Naive B cell (primary cell): ENCODE data around the gene NAALADL2. TPM values are rescaled to one million over a fixed set of nuclear protein-coding genes. Genes with fewer than 3 reads are reported as not detected.
A peak's percentile ranks its signal among the peaks of the same experiment; 100 is the strongest.
"Not testable (repeated sequence)": the region's sequence is repeated elsewhere in the genome, so short reads cannot be mapped to it uniquely, and the experiment has no call there.

Source experiments
- ATAC-seq, 2 donors: fragments of 150-1000 bp; cut with Tn5 transposase; 2 replicates each; pipeline ENCODE4 v1.10.0; 2021; ENCODE audit warnings: low read depth in 2 of 2, mild to moderate bottlenecking in 2 of 2, moderate library complexity in 2 of 2
- DNase-seq: peaks from one replicate; pipeline ENCODE4 v3.0.0; 2022
- H3K27ac Mint-ChIP-seq, 6 donors: one replicate each; pipeline ENCODE4 v1.8.0; 2020 to 2022; ENCODE audit warnings: mild to moderate bottlenecking in 6 of 6, mixed read lengths in 6 of 6, moderate library complexity in 5 of 6, inconsistent platforms in 2 of 6
- H3K27me3 Mint-ChIP-seq, 3 donors: one replicate each; pipeline ENCODE4 v1.8.0; 2021 to 2022; ENCODE audit warnings: mixed read lengths in 3 of 3, mild to moderate bottlenecking in 1 of 3
- H3K36me3 Mint-ChIP-seq, 2 donors: one replicate each; pipeline ENCODE4 v1.8.0; 2020 to 2022; ENCODE audit warnings: mixed read lengths in 2 of 2, inconsistent platforms in 1 of 2, mild to moderate bottlenecking in 1 of 2
- H3K4me1 Mint-ChIP-seq, 3 donors: one replicate each; pipeline ENCODE4 v1.8.0; 2020 to 2022; ENCODE audit warnings: mixed read lengths in 3 of 3, inconsistent platforms in 1 of 3, mild to moderate bottlenecking in 1 of 3, moderate library complexity in 1 of 3
- H3K4me3 Mint-ChIP-seq, 8 donors: one replicate each; pipeline ENCODE4 v1.8.0; 2020 to 2022; ENCODE audit warnings: mild to moderate bottlenecking in 8 of 8, mixed read lengths in 8 of 8, moderate library complexity in 8 of 8, inconsistent platforms in 2 of 8
- H3K9me3 Mint-ChIP-seq, 7 donors: one replicate each; pipeline ENCODE4 v1.8.0; 2020 to 2022; ENCODE audit warnings: mixed read lengths in 7 of 7, mild to moderate bottlenecking in 5 of 7, inconsistent platforms in 2 of 7, moderate library complexity in 1 of 7
- polyA plus RNA-seq, 6 donors: library from polyadenylated mRNA; unstranded; fragments of 300-500 nt; fragmentation: Illumina TruSeq; gene quantifications; one replicate each; pipeline ENCODE4 v1.2.3, GENCODE V29; 2021; ENCODE audit warnings: low read depth in 6 of 6

Gene NAALADL2
- polyA plus RNA-seq, 6 donors from 2014 or later = not detected

- Mint-ChIP-seq H3K27me3 (no peaks in the 10 kb centered on the region), H3K9me3 (peaks cover 0 to 7% (median 3%) of the 10 kb centered on the region in 7 donors), H3K36me3 (no peaks in the 10 kb centered on the region), H3K4me1 (peaks cover 0 to 4% (median 0%) of the 10 kb centered on the region in 3 donors), H3K27ac (no peak overlapping the region), H3K4me3 (no peak overlapping the region)
- DNase-seq (no peak), ATAC-seq (peak; percentile 27 to 35)
Measured at GRCh38 chr3:175518459-175518858, 659.3 kb downstream of the NAALADL2 start.

GRCh38 chr3:175521406-175521805 is 662.3 kb downstream of the NAALADL2 start:
- no peaks in the 10 kb centered on the region for H3K27me3 Mint-ChIP-seq
- H3K4me1 Mint-ChIP-seq = peaks cover 0 to 5% (median under 1%) of the 10 kb centered on the region in 3 donors
- DNase-seq (no peak), ATAC-seq (no peak)
- peaks cover 0 to 7% (median 3%) of the 10 kb centered on the region in 7 donors for H3K9me3 Mint-ChIP-seq
- H3K27ac Mint-ChIP-seq = no peak overlapping the region
- H3K36me3 Mint-ChIP-seq = no peaks in the 10 kb centered on the region
- H3K4me3 Mint-ChIP-seq = no peak overlapping the region

- ATAC-seq = no peak
- H3K4me1 Mint-ChIP-seq = peaks cover 0 to 8% (median 8%) of the 10 kb centered on the region in 3 donors
- peak overlapping the region in 1 of 6 donors; percentile 15 for H3K27ac Mint-ChIP-seq
- H3K4me3 Mint-ChIP-seq = peak overlapping the region in 4 of 8 donors; percentile 26 to 51 (median 40)
- H3K36me3 Mint-ChIP-seq = no peaks in the 10 kb centered on the region
- DNase-seq = no peak
- H3K27me3 Mint-ChIP-seq = no peaks in the 10 kb centered on the region
- H3K9me3 Mint-ChIP-seq = peaks cover 0 to 4% (median 0%) of the 10 kb centered on the region in 7 donors
Measured at GRCh38 chr3:175526191-175526590, 667.1 kb downstream of the NAALADL2 start.

- peaks cover 0 to 8% (median 8%) of the 10 kb centered on the region in 3 donors for H3K4me1 Mint-ChIP-seq
- ATAC-seq (no peak), DNase-seq (no peak)
- H3K9me3 Mint-ChIP-seq = peaks cover 0 to 4% (median 0%) of the 10 kb centered on the region in 7 donors
- H3K4me3 Mint-ChIP-seq = peak overlapping the region in 6 of 8 donors; percentile 13 to 69 (median 40)
- no peaks in the 10 kb centered on the region for H3K27me3 Mint-ChIP-seq
- H3K27ac Mint-ChIP-seq = peak overlapping the region in 1 of 6 donors; percentile 15
- H3K36me3 Mint-ChIP-seq = no peaks in the 10 kb centered on the region
Measured at GRCh38 chr3:175526609-175527280, 667.6 kb downstream of the NAALADL2 start.

GRCh38 chr3:175528693-175529092 is 669.6 kb downstream of the NAALADL2 start:
- H3K4me1 Mint-ChIP-seq, H3K36me3 Mint-ChIP-seq, H3K9me3 Mint-ChIP-seq, H3K27me3 Mint-ChIP-seq, DNase-seq, H3K4me3 Mint-ChIP-seq, ATAC-seq, H3K27ac Mint-ChIP-seq: not testable (repeated sequence)

- Mint-ChIP-seq H3K27ac (no peak overlapping the region), H3K36me3 (no peaks in the 10 kb centered on the region), H3K9me3 (peaks cover 0 to 5% (median 2%) of the 10 kb centered on the region in 7 donors), H3K4me3 (no peak overlapping the region), H3K4me1 (no peaks in the 10 kb centered on the region), H3K27me3 (no peaks in the 10 kb centered on the region)
- ATAC-seq (no peak), DNase-seq (no peak)
Measured at GRCh38 chr3:175535351-175535750, 676.2 kb downstream of the NAALADL2 start.

GRCh38 chr3:175546115-175546514 is 687.0 kb downstream of the NAALADL2 start:
- Mint-ChIP-seq H3K4me1 (no peaks in the 10 kb centered on the region), H3K27me3 (no peaks in the 10 kb centered on the region), H3K27ac (no peak overlapping the region), H3K4me3 (no peak overlapping the region), H3K9me3 (peaks cover 2 to 23% (median 9%) of the 10 kb centered on the region in 7 donors), H3K36me3 (no peaks in the 10 kb centered on the region)
- no peak for ATAC-seq
- no peak for DNase-seq

GRCh38 chr3:175552929-175553328 is 693.8 kb downstream of the NAALADL2 start:
- no peaks in the 10 kb centered on the region for H3K36me3 Mint-ChIP-seq
- H3K9me3 Mint-ChIP-seq = peaks cover 0 to 4% (median 2%) of the 10 kb centered on the region in 7 donors
- no peaks in the 10 kb centered on the region for H3K4me1 Mint-ChIP-seq
- DNase-seq (no peak), ATAC-seq (no peak)
- H3K4me3 Mint-ChIP-seq = no peak overlapping the region
- H3K27ac Mint-ChIP-seq = no peak overlapping the region
- no peaks in the 10 kb centered on the region for H3K27me3 Mint-ChIP-seq

GRCh38 chr3:175554801-175555200 is 695.7 kb downstream of the NAALADL2 start:
- ATAC-seq = no peak
- no peaks in the 10 kb centered on the region for H3K4me1 Mint-ChIP-seq
- DNase-seq = no peak
- no peaks in the 10 kb centered on the region for H3K36me3 Mint-ChIP-seq
- H3K4me3 Mint-ChIP-seq = no peak overlapping the region
- H3K9me3 Mint-ChIP-seq = peaks cover 0 to 12% (median 3%) of the 10 kb centered on the region in 7 donors
- H3K27me3 Mint-ChIP-seq = no peaks in the 10 kb centered on the region
- no peak overlapping the region for H3K27ac Mint-ChIP-seq

- Mint-ChIP-seq H3K4me1 (no peaks in the 10 kb centered on the region), H3K9me3 (peaks cover 0 to 13% (median 5%) of the 10 kb centered on the region in 7 donors), H3K4me3 (no peak overlapping the region), H3K27ac (no peak overlapping the region), H3K27me3 (no peaks in the 10 kb centered on the region), H3K36me3 (no peaks in the 10 kb centered on the region)
- no peak for DNase-seq
- no peak for ATAC-seq
Measured at GRCh38 chr3:175558261-175558660, 699.1 kb downstream of the NAALADL2 start.

GRCh38 chr3:175564363-175564762 is 705.2 kb downstream of the NAALADL2 start:
- Mint-ChIP-seq H3K4me3 (no peak overlapping the region), H3K4me1 (no peaks in the 10 kb centered on the region), H3K27ac (no peak overlapping the region), H3K36me3 (no peaks in the 10 kb centered on the region), H3K9me3 (peaks cover 0 to 6% (median 2%) of the 10 kb centered on the region in 7 donors), H3K27me3 (no peaks in the 10 kb centered on the region)
- no peak for DNase-seq
- ATAC-seq = no peak

GRCh38 chr3:175571096-175571495 is 712.0 kb downstream of the NAALADL2 start:
- no peaks in the 10 kb centered on the region for H3K4me1 Mint-ChIP-seq
- no peaks in the 10 kb centered on the region for H3K36me3 Mint-ChIP-seq
- no peaks in the 10 kb centered on the region for H3K27me3 Mint-ChIP-seq
- ATAC-seq (no peak), DNase-seq (no peak)
- H3K27ac Mint-ChIP-seq = no peak overlapping the region
- H3K4me3 Mint-ChIP-seq = no peak overlapping the region
- H3K9me3 Mint-ChIP-seq = peaks cover 0 to 5% (median 0%) of the 10 kb centered on the region in 7 donors

- no peak for ATAC-seq
- no peak overlapping the region for H3K27ac Mint-ChIP-seq
- no peak for DNase-seq
- peaks cover 0 to 4% (median 0%) of the 10 kb centered on the region in 7 donors for H3K9me3 Mint-ChIP-seq
- H3K27me3 Mint-ChIP-seq = no peaks in the 10 kb centered on the region
- no peak overlapping the region for H3K4me3 Mint-ChIP-seq
- H3K4me1 Mint-ChIP-seq = no peaks in the 10 kb centered on the region
- no peaks in the 10 kb centered on the region for H3K36me3 Mint-ChIP-seq
Measured at GRCh38 chr3:175573226-175573625, 714.1 kb downstream of the NAALADL2 start.

- DNase-seq (no peak), ATAC-seq (no peak)
- Mint-ChIP-seq H3K36me3 (no peaks in the 10 kb centered on the region), H3K4me3 (no peak overlapping the region), H3K27me3 (no peaks in the 10 kb centered on the region), H3K9me3 (peaks cover 0 to 2% (median 0%) of the 10 kb centered on the region in 7 donors), H3K4me1 (no peaks in the 10 kb centered on the region), H3K27ac (no peak overlapping the region)
Measured at GRCh38 chr3:175580318-175580717, 721.2 kb downstream of the NAALADL2 start.
